IMR-90 (cell line): ENCODE data around the gene PGS1. TPM values are rescaled to one million over a fixed set of nuclear protein-coding genes. Genes with fewer than 3 reads are reported as not detected.

ENCODE experiments used
- ATAC-seq: fragments of 200-7000 bp; cut with Tn5 transposase; 2 replicates; pipeline ENCODE4 v1.9.1; 2020; ENCODE audit warnings: low read depth, mild to moderate bottlenecking, moderate library complexity
- BruUV-seq: library from RNA; stranded (reverse); fragments of 400-500 nt; replicated peaks from 2 replicates; lab custom pipeline; 2021; lab: Mats Ljungman, UMichigan
- CTCF ChIA-PET: fragments of 300-600 bp; formaldehyde crosslinking; extraction: SDS; loops from one replicate; lab custom pipeline; 2021; ENCODE audit warnings: antibody characterized with exemption; lab: Yijun Ruan, JAX
- POLR2A ChIA-PET: fragments of 300-600 bp; sonication (Branson Sonifier 250); formaldehyde crosslinking; loops from one replicate; lab custom pipeline; 2022; ENCODE audit warnings: antibody characterized with exemption; ENCODE audit not compliant: unreplicated experiment; lab: Charles Lee
- DNase-seq: peaks from one replicate; pipeline ENCODE4 v3.0.0; 2013
- H2AFZ ChIP-seq: replicated peaks from 2 replicates; pipeline ENCODE3; 2013; ENCODE audit warnings: low read length, mild to moderate bottlenecking; ENCODE audit not compliant: poor library complexity
- H2AK5ac ChIP-seq: 2 replicates; pipeline ENCODE4 v1.6.1; 2013; ENCODE audit warnings: low read depth, low read length, inconsistent platforms
- H2AK9ac ChIP-seq: replicated peaks from 2 replicates; pipeline ENCODE3; 2013; ENCODE audit warnings: mild to moderate bottlenecking, low read depth, low read length, moderate library complexity; ENCODE audit not compliant: poor library complexity
- H2BK120ac ChIP-seq: 2 replicates; pipeline ENCODE4 v1.6.1; 2013; ENCODE audit warnings: low read depth, low read length, inconsistent platforms
- H2BK15ac ChIP-seq: 3 replicates; pipeline ENCODE4 v1.6.1; 2013; ENCODE audit warnings: low read depth, low read length, inconsistent platforms
- H2BK20ac ChIP-seq: 2 replicates; pipeline ENCODE4 v1.6.1; 2013; ENCODE audit warnings: low read depth, mild to moderate bottlenecking, inconsistent platforms, low read length, moderate library complexity
- H2BK5ac ChIP-seq: 2 replicates; pipeline ENCODE4 v1.6.1; 2013; ENCODE audit warnings: mild to moderate bottlenecking, low read depth, low read length, inconsistent platforms; ENCODE audit not compliant: poor library complexity, severe bottlenecking
- H3K14ac ChIP-seq: replicated peaks from 2 replicates; pipeline ENCODE4 v1.6.1; 2013; ENCODE audit warnings: low read depth, low read length, inconsistent platforms
- H3K18ac ChIP-seq: 2 replicates; pipeline ENCODE4 v1.6.1; 2013; ENCODE audit warnings: low read depth, low read length, control low read depth
- H3K23ac ChIP-seq: 2 replicates; pipeline ENCODE4 v1.6.1; 2013; ENCODE audit warnings: low read depth, low read length, inconsistent platforms
- H3K27ac ChIP-seq: 2 replicates; pipeline ENCODE4 v1.5.1; 2013; ENCODE audit warnings: mild to moderate bottlenecking, control low read depth, low read length; ENCODE audit not compliant: insufficient read depth
- H3K27me3 ChIP-seq: 2 replicates; pipeline ENCODE4 v1.6.1; 2013; ENCODE audit warnings: low read length; ENCODE audit not compliant: control insufficient read depth, insufficient read depth
- H3K36me3 ChIP-seq: 2 replicates; pipeline ENCODE4 v1.6.1; 2013; ENCODE audit warnings: low read length, mixed read lengths; ENCODE audit not compliant: control insufficient read depth, insufficient read depth
- H3K4ac ChIP-seq: 2 replicates; pipeline ENCODE4 v1.6.1; 2013; ENCODE audit warnings: low read depth, low read length, inconsistent platforms
- H3K4me1 ChIP-seq: 2 replicates; pipeline ENCODE4 v1.6.1; 2013; ENCODE audit warnings: low read length, mixed read lengths; ENCODE audit not compliant: control insufficient read depth, insufficient read depth
- H3K4me2 ChIP-seq: 2 replicates; pipeline ENCODE4 v1.6.1; 2013; ENCODE audit warnings: low read depth, mild to moderate bottlenecking, control low read depth, low read length, moderate library complexity
- H3K4me3 ChIP-seq: 2 replicates; pipeline ENCODE4 v1.5.1; 2013; ENCODE audit warnings: low read depth, mild to moderate bottlenecking, control low read depth, low read length, moderate library complexity; ENCODE audit not compliant: insufficient read depth
- H3K56ac ChIP-seq: 2 replicates; pipeline ENCODE4 v1.6.1; 2013; ENCODE audit warnings: low read length, inconsistent platforms; ENCODE audit not compliant: insufficient read depth; ENCODE audit errors: extremely low read depth
- H3K79me1 ChIP-seq, 2 experiments: 2 replicates each; pipeline ENCODE4 v1.6.1; 2013; ENCODE audit warnings: low read length in 2 of 2, inconsistent platforms in 1 of 2, low read depth in 1 of 2
- H3K9ac ChIP-seq: 2 replicates; pipeline ENCODE4 v1.6.1; 2013; ENCODE audit warnings: low read depth, low read length, control low read depth
- H3K9me1 ChIP-seq: 2 replicates; pipeline ENCODE4 v1.6.1; 2013; ENCODE audit warnings: low read length, inconsistent platforms; ENCODE audit not compliant: insufficient read depth
- H3K9me3 ChIP-seq: 2 replicates; pipeline ENCODE4 v1.6.1; 2013; ENCODE audit warnings: low read length; ENCODE audit not compliant: control insufficient read depth, insufficient read depth
- H4K20me1 ChIP-seq: 2 replicates; pipeline ENCODE4 v1.6.1; 2013; ENCODE audit warnings: low read length, inconsistent platforms; ENCODE audit not compliant: insufficient read depth
- H4K5ac ChIP-seq: 2 replicates; pipeline ENCODE4 v1.6.1; 2013; ENCODE audit warnings: mild to moderate bottlenecking, low read depth, low read length, control low read depth
- H4K8ac ChIP-seq, 2 experiments: 2 replicates each; pipeline ENCODE4 v1.6.1; 2013; ENCODE audit warnings: low read depth in 2 of 2, low read length in 2 of 2, control low read depth in 1 of 2, inconsistent platforms in 1 of 2
- H4K91ac ChIP-seq: 2 replicates; pipeline ENCODE4 v1.6.1; 2013; ENCODE audit warnings: low read depth, low read length, inconsistent platforms; ENCODE audit not compliant: insufficient read depth
- BHLHE40 ChIP-seq: fragments of 150-350 bp; IDR thresholded peaks from 2 replicates; pipeline ENCODE4 v1.6.1; 2016; ENCODE audit warnings: mild to moderate bottlenecking, low read depth, low read length
- CEBPB ChIP-seq: IDR thresholded peaks from 2 replicates; pipeline ENCODE4 v1.6.1; 2012; ENCODE audit warnings: low read depth, low read length, improper control_type of control experiment
- CHD1 ChIP-seq: IDR thresholded peaks from 2 replicates; pipeline ENCODE4 v1.6.1; 2012; ENCODE audit warnings: low read depth, low read length, improper control_type of control experiment
- FOS ChIP-seq: fragments of 150-350 bp; IDR thresholded peaks from 2 replicates; pipeline ENCODE4 v1.6.1; 2016; ENCODE audit warnings: low read depth, low read length
- MAFK ChIP-seq: IDR thresholded peaks from 2 replicates; pipeline ENCODE4 v1.6.1; 2012; ENCODE audit warnings: low read depth, low read length, improper control_type of control experiment
- MAZ ChIP-seq: IDR thresholded peaks from 2 replicates; pipeline ENCODE4 v1.6.1; 2012; ENCODE audit warnings: low read depth, mild to moderate bottlenecking, low read length, improper control_type of control experiment, moderate library complexity, borderline replicate concordance
- MXI1 ChIP-seq: IDR thresholded peaks from 2 replicates; pipeline ENCODE4 v1.6.1; 2012; ENCODE audit warnings: low read depth, mild to moderate bottlenecking, low read length, moderate library complexity, borderline replicate concordance
- NFE2L2 ChIP-seq: fragments of 150-350 bp; IDR thresholded peaks from 2 replicates; pipeline ENCODE4 v1.6.1; 2016; ENCODE audit warnings: low read depth, mild to moderate bottlenecking, low read length
- POLR2A ChIP-seq: IDR thresholded peaks from 2 replicates; pipeline ENCODE4 v1.6.1; 2012; ENCODE audit warnings: mild to moderate bottlenecking, low read depth, low read length
- RAD21 ChIP-seq: IDR thresholded peaks from 2 replicates; pipeline ENCODE4 v1.6.1; 2012; ENCODE audit warnings: low read length, improper control_type of control experiment
- RCOR1 ChIP-seq: IDR thresholded peaks from 2 replicates; pipeline ENCODE4 v1.6.1; 2012; ENCODE audit warnings: mild to moderate bottlenecking, low read length, improper control_type of control experiment; ENCODE audit not compliant: insufficient replicate concordance
- RFX5 ChIP-seq: IDR thresholded peaks from 2 replicates; pipeline ENCODE4 v1.8.0; 2012; ENCODE audit warnings: low read depth, mild to moderate bottlenecking, low read length, moderate library complexity
- SMC3 ChIP-seq: fragments of 150-350 bp; IDR thresholded peaks from 2 replicates; pipeline ENCODE4 v1.6.1; 2016; ENCODE audit warnings: low read depth, mild to moderate bottlenecking, antibody characterized with exemption, low read length, moderate library complexity
- WGBS, 2 experiments: methylation state at CpG; one replicate each; pipeline versions ENCODE4 v1.1.5 to v1.1.7; 2013; ENCODE audit warnings: missing lambda C conversion rate in 2 of 2; ENCODE audit not compliant: insufficient read length in 1 of 2; ENCODE audit errors: extremely low coverage in 2 of 2; 5-methylcytosine and 5-hydroxymethylcytosine counted together
- dilution Hi-C: fragments of 300-500 bp; cut with HindIII; formaldehyde crosslinking; loops from one replicate; pipeline ENCODE4 v1.14.3; 2018; ENCODE audit warnings: low sequenced_read_pairs; ENCODE audit not compliant: unreplicated experiment
- in situ Hi-C: fragments of 300-500 bp; cut with MboI; formaldehyde crosslinking; loops from 3 replicates; pipeline ENCODE4 v1.14.3; 2019; ENCODE audit warnings: low sequenced_read_pairs, inconsistent platforms, mixed read lengths
- intact Hi-C: fragments of 100-400 bp; cut with micrococcal nuclease; formaldehyde crosslinking; loops from 2 replicates; pipeline ENCODE4 v1.10.0; 2022
- polyA plus RNA-seq, 3 experiments: library from polyadenylated mRNA; depleted of rRNA; stranded (reverse); fragments of >200 nt; gene quantifications; 2 replicates each; pipeline ENCODE4 v1.2.3, GENCODE V29; 2012; ENCODE audit warnings: low replicate concordance in 1 of 3
- total RNA-seq: library from RNA; depleted of rRNA; stranded (reverse); fragments of >200 nt; gene quantifications from 2 replicates; pipeline ENCODE4 v1.2.3, GENCODE V29; 2012
- TF ChIP-seq, protein P1 (sequence below): fragments of 150-350 bp; IDR thresholded peaks from 2 replicates; pipeline ENCODE4 v1.6.1; 2016; ENCODE audit warnings: low read depth, mild to moderate bottlenecking, low read length, moderate library complexity, borderline replicate concordance
- TF ChIP-seq, protein P2 (sequence below): conservative IDR thresholded peaks from 2 replicates; pipeline ENCODE4 v1.5.1; 2012; ENCODE audit warnings: mild to moderate bottlenecking, low read depth, low read length, improper control_type of control experiment
- TF ChIP-seq, protein P3 (sequence below): fragments of 150-350 bp; IDR thresholded peaks from 2 replicates; pipeline ENCODE4 v1.6.1; 2017; ENCODE audit warnings: mild to moderate bottlenecking, antibody characterized with exemption, low read length, low read depth

The PGS1 gene
- total and polyA plus RNA-seq, 2 of the 4 experiments (the other 2 are of a cell fraction): 18.5 to 43.2 TPM

DNA sequence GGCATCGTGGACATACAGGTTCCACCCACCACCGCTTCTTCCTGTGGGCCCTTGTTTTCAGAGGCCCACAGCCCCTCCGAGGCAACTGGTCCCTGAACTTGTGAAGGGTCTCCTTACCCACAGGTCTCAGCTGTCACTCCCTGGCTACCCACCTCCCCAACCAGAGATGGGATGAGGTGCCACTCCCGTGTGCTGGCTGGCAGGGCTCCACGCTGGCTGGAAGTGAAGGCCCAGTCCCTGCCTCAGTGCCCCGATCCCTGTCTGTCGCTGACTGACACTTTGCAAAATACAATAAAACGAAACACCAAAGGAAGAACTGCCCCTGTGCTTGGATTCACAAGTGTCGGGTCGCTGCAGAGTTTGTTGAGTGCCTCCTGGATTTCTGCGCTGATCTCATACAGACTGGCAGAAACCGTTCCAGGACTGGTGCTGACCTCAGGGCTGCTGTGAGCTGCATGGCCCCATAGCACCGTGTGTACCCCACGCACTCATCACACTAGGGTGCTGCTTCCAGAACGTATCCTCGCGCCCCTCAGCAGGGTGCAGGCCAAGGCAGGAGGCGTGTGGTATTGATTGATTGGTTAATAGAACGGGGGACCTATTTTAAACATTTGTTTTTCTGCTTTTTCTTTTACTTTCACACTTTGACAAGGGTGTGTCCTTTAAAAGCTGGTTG lies 57.0 kb downstream of the PGS1 start:
- Histone ChIP-seq H4K20me1 (no peaks in the 10 kb centered on the region), H2BK15ac (no peak overlapping the region), H3K9me3 (no peaks in the 10 kb centered on the region), H3K27ac (no peak overlapping the region), H4K5ac (no peak overlapping the region), H2BK5ac (no peak overlapping the region), H3K4me3 (no peak overlapping the region), H2BK20ac (no peak overlapping the region), H2AK9ac (no peak overlapping the region), H3K23ac (no peak overlapping the region), H3K79me1 (no peaks in the 10 kb centered on the region), H4K8ac (no peak overlapping the region), H3K27me3 (no peaks in the 10 kb centered on the region), H4K91ac (no peak overlapping the region), H3K36me3 (no peaks in the 10 kb centered on the region), H3K9ac (no peak overlapping the region), H3K4me2 (no peak overlapping the region), H3K4me1 (peaks cover 4% of the 10 kb centered on the region; the same call in 1 of the 2 replicates), H3K18ac (no peak overlapping the region), H2AFZ (no peak overlapping the region), H3K4ac (no peak overlapping the region), H2AK5ac (no peak overlapping the region), H3K9me1 (no peaks in the 10 kb centered on the region; the same call in 1 of the 2 replicates), H2BK120ac (no peak overlapping the region), H3K14ac (no peak overlapping the region), H3K56ac (no peak overlapping the region)
- no peak for DNase-seq
- ATAC-seq: no peak
- intact Hi-C loops (no loop called here), in situ Hi-C loops (no loop called here), dilution Hi-C loops (no loop called here)
- ChIA-PET POLR2A (no interaction called here), CTCF (no interaction called here)
- TF ChIP-seq POLR2A (no peak), CHD1 (no peak), FOS (no peak), NFE2L2 (no peak), MXI1 (no peak), MAFK (no peak), RFX5 (no peak), SMC3 (no peak), RCOR1 (no peak), BHLHE40 (no peak), MAZ (no peak), RAD21 (no peak), CEBPB (no peak)
- TF ChIP-seq, protein P1, sequence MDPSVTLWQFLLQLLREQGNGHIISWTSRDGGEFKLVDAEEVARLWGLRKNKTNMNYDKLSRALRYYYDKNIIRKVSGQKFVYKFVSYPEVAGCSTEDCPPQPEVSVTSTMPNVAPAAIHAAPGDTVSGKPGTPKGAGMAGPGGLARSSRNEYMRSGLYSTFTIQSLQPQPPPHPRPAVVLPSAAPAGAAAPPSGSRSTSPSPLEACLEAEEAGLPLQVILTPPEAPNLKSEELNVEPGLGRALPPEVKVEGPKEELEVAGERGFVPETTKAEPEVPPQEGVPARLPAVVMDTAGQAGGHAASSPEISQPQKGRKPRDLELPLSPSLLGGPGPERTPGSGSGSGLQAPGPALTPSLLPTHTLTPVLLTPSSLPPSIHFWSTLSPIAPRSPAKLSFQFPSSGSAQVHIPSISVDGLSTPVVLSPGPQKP: no peak
- TF ChIP-seq, protein P2, sequence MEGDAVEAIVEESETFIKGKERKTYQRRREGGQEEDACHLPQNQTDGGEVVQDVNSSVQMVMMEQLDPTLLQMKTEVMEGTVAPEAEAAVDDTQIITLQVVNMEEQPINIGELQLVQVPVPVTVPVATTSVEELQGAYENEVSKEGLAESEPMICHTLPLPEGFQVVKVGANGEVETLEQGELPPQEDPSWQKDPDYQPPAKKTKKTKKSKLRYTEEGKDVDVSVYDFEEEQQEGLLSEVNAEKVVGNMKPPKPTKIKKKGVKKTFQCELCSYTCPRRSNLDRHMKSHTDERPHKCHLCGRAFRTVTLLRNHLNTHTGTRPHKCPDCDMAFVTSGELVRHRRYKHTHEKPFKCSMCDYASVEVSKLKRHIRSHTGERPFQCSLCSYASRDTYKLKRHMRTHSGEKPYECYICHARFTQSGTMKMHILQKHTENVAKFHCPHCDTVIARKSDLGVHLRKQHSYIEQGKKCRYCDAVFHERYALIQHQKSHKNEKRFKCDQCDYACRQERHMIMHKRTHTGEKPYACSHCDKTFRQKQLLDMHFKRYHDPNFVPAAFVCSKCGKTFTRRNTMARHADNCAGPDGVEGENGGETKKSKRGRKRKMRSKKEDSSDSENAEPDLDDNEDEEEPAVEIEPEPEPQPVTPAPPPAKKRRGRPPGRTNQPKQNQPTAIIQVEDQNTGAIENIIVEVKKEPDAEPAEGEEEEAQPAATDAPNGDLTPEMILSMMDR: no peak
- TF ChIP-seq, protein P3, sequence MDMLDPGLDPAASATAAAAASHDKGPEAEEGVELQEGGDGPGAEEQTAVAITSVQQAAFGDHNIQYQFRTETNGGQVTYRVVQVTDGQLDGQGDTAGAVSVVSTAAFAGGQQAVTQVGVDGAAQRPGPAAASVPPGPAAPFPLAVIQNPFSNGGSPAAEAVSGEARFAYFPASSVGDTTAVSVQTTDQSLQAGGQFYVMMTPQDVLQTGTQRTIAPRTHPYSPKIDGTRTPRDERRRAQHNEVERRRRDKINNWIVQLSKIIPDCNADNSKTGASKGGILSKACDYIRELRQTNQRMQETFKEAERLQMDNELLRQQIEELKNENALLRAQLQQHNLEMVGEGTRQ: no peak
- BruUV-seq: no TSS peak
- WGBS, 2 experiments: 78% methylated on average over 8 of the region's 19 CpGs; no CpG with 5 or more reads in 1 of the 2 experiments
